Measurements from ENCODE around the gene TMBIM1. TPM values are rescaled to one million over a fixed set of nuclear protein-coding genes. Genes with fewer than 3 reads are reported as not detected.

The TMBIM1 gene
- polyA plus RNA-seq, 1 of the 3 experiments (the other 2 are of a cell fraction) = 7.8 TPM

- no peak for TF ChIP-seq USF1 (IDR thresholded peaks at IDR 0.05; ENCODE audit: borderline replicate concordance, low read depth)
- no peak for TF ChIP-seq CTCF (IDR thresholded peaks at IDR 0.05)
- no peak for TF ChIP-seq TEAD4 (IDR thresholded peaks at IDR 0.05; ENCODE audit: borderline replicate concordance, insufficient read depth)
- no peak for TF ChIP-seq FOSL2 (IDR thresholded peaks at IDR 0.05; ENCODE audit: borderline replicate concordance, low read depth)
- no peak for TF ChIP-seq EZH2phosphoT487 (IDR thresholded peaks at IDR 0.05; ENCODE audit: borderline replicate concordance, low read depth)
Observed at GRCh38 chr2:218235017-218235416, 57.3 kb downstream of the TMBIM1 start (continued).

- H3K9me3 ChIP-seq = no peaks in the 10 kb centered on the region
- peaks cover 0 to 12% of the 10 kb centered on the region in 2 experiments; a peak in 2 of 4 replicates for H3K4me1 ChIP-seq (ENCODE audit: control insufficient read depth in 1 of 2, insufficient read depth in 2 of 2, low read depth in 1 of 2, low read length in 1 of 2)
- H3K4me3 ChIP-seq (ENCODE audit: low read depth in 2 of 2, low read length in 1 of 2) = no peak overlapping the region
- H2AFZ ChIP-seq (ENCODE audit: low read depth) = no peak overlapping the region
- no peaks in the 10 kb centered on the region; the same call in 1 of the 2 replicates for H4K20me1 ChIP-seq (ENCODE audit: insufficient read depth)
- ChIA-PET CTCF (no interaction called here), POLR2A (no interaction called here)
- DNase-seq = no peak
- no peak overlapping the region for H3K27ac ChIP-seq (ENCODE audit: low read depth in 2 of 2, low read length in 1 of 2)
- H3K27me3 ChIP-seq (ENCODE audit: insufficient read depth) = no peaks in the 10 kb centered on the region
- H3K4me2 ChIP-seq = no peak overlapping the region
- 65% methylated on average over 3 of the region's 3 CpGs for WGBS (ENCODE audit: low lambda C conversion rate)
- H3K36me3 ChIP-seq (replicated peaks in 1 of 2; ENCODE audit: control insufficient read depth in 1 of 2, insufficient read depth in 2 of 2, low read length in 1 of 2) = peaks cover 65 to 98% of the 10 kb centered on the region in 2 experiments
- TF ChIP-seq REST (IDR thresholded peaks at IDR 0.05; ENCODE audit: low read depth, low read length) = no peak
- TF ChIP-seq USF1 (IDR thresholded peaks at IDR 0.05; ENCODE audit: borderline replicate concordance, low read depth) = no peak
- no peak for TF ChIP-seq RAD21 (IDR thresholded peaks at IDR 0.05; ENCODE audit: low read length)
- no peak for TF ChIP-seq GATA2 (CRISPR knock-in tag; IDR thresholded peaks at IDR 0.05)
- no peak for TF ChIP-seq FOXJ3 (CRISPR knock-in tag; IDR thresholded peaks at IDR 0.05)
- TF ChIP-seq NRF1 (IDR thresholded peaks at IDR 0.05; ENCODE audit: low read depth, low read length) = no peak
- TF ChIP-seq MEF2A (IDR thresholded peaks at IDR 0.05; ENCODE audit: borderline replicate concordance, low read depth) = no peak
- TF ChIP-seq GABPA (IDR thresholded peaks at IDR 0.05; ENCODE audit: low read depth) = no peak
- H3K9me2 ChIP-seq = no peaks in the 10 kb centered on the region
- H3F3A ChIP-seq (replicated peaks; ENCODE audit: insufficient read depth) = peaks cover 20% of the 10 kb centered on the region
- peaks cover 84% of the 10 kb centered on the region for H3K79me2 ChIP-seq (ENCODE audit: insufficient read depth)
- no peak overlapping the region for H3K9ac ChIP-seq
Observed at GRCh38 chr2:218234521-218234920, 57.8 kb downstream of the TMBIM1 start.
